Prostate gland (tissue), 2 donors: ENCODE data around the gene EIF2S3B.

Experiments
- POLR2A ChIP-seq: fragments of 450-650 bp; IDR thresholded peaks from one replicate; pipeline ENCODE4 v1.6.1; 2016; ENCODE audit warnings: antibody characterized with exemption, mild to moderate bottlenecking
- POLR2AphosphoS5 ChIP-seq: sonication (generic); formaldehyde crosslinking; IDR thresholded peaks from one replicate; pipeline ENCODE4 v1.6.1; 2017; ENCODE audit warnings: antibody characterized with exemption
- TF ChIP-seq, protein P1 (sequence below), 4 experiments: fragments of 200-600 bp in 2 of 4; fragments of 450-650 bp in 2 of 4; sonication (generic) in 2 of 4; IDR thresholded peaks; 1 replicate in 3 of 4; 2 replicates in 1 of 4; pipeline ENCODE4 v1.5.1; 2016 to 2019; ENCODE audit warnings: antibody characterized with exemption in 4 of 4, mild to moderate bottlenecking in 2 of 4, moderate library complexity in 2 of 4

DNA sequence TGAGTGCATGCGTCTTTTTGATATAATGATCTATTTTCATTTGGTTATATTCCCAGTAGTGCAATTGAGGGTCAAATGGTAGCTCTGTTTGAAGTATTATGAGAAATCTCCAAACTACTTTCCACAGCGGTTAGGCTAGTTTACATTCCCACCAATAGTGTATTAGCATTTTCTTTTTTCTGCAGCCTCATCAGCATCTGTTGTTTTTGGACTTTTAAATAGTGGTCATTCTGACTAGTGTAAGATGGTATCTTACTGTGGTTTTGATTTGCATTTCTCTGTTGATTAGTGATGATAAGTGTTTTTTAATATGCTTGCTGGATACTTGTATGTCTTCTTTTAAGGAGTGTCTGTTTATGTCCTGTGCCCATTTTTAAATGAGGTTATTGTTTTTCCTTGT lies 48.8 kb upstream of the EIF2S3B start:
- TF ChIP-seq, protein P1, sequence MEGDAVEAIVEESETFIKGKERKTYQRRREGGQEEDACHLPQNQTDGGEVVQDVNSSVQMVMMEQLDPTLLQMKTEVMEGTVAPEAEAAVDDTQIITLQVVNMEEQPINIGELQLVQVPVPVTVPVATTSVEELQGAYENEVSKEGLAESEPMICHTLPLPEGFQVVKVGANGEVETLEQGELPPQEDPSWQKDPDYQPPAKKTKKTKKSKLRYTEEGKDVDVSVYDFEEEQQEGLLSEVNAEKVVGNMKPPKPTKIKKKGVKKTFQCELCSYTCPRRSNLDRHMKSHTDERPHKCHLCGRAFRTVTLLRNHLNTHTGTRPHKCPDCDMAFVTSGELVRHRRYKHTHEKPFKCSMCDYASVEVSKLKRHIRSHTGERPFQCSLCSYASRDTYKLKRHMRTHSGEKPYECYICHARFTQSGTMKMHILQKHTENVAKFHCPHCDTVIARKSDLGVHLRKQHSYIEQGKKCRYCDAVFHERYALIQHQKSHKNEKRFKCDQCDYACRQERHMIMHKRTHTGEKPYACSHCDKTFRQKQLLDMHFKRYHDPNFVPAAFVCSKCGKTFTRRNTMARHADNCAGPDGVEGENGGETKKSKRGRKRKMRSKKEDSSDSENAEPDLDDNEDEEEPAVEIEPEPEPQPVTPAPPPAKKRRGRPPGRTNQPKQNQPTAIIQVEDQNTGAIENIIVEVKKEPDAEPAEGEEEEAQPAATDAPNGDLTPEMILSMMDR (IDR thresholded peaks at IDR 0.05), result no peak
- TF ChIP-seq POLR2A, result no peak
- TF ChIP-seq POLR2AphosphoS5, result no peak
